GM21526 (cell line): Measurements from ENCODE around the gene CNIH2.

ENCODE experiments used
- ATAC-seq: cut with Tn5 transposase; IDR thresholded peaks from one replicate; pipeline ENCODE4 v1.9.1; 2021; ENCODE audit warnings: moderate library complexity; ENCODE audit not compliant: unreplicated experiment, low FRiP score

CNIH2 gene

DNA sequence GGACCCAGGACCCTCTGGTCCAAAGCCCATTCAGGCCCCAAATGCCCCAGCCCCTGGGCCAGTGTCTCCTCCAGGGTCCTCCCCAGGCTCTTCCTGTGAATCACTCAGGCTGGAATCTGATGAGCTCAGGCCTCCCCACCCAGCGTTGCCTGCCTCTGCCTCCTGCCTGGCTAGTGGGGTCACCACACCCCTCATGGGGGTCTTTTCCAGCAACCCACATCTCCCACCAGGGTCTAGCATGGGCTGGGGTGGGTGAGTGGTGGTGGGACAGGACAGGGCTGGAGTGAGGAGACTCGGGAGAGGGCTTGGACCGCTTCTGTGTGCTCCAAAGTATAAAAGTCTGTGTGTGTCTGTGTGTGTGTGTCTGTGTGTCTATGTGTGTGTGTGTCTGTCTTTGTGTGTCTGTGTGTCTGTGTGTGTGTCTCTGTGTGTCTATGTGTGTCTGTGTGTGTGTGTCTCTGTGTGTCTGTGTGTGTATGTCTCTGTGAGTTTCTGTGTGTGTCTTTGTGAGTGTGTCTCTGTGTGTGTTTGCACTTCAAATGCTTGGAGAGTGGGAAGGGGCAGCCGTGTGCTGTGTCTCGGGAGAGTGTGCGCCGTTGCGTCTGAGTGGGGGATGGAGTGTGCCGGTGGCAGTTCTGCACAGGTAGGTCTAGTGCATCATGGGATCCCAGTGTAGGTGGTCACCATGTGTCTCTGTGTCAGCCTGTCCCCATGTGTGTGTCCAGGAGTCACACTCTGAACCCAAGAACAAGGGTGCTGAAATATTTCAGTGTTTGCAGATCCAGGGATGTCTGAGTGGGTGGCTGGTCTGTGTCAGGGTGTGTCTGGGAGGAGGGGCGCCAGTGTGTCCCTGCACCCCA lies 49.4 kb downstream of the CNIH2 start:
- no peak for ATAC-seq

DNA sequence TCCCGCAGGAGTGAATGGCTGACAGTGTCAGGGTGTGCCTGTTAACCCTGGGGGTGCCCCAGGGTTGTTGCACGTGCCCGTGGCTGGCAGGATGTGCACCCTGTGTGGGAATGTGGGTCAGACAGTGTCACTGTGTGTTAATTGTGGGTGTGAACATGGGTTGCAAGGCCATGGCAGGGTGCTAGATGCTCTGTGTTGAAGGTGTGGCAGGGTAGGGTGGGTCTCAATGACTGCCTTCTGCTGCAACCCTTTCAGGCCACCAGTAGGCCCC lies 50.0 kb downstream of the CNIH2 start:
- ATAC-seq: no peak

DNA sequence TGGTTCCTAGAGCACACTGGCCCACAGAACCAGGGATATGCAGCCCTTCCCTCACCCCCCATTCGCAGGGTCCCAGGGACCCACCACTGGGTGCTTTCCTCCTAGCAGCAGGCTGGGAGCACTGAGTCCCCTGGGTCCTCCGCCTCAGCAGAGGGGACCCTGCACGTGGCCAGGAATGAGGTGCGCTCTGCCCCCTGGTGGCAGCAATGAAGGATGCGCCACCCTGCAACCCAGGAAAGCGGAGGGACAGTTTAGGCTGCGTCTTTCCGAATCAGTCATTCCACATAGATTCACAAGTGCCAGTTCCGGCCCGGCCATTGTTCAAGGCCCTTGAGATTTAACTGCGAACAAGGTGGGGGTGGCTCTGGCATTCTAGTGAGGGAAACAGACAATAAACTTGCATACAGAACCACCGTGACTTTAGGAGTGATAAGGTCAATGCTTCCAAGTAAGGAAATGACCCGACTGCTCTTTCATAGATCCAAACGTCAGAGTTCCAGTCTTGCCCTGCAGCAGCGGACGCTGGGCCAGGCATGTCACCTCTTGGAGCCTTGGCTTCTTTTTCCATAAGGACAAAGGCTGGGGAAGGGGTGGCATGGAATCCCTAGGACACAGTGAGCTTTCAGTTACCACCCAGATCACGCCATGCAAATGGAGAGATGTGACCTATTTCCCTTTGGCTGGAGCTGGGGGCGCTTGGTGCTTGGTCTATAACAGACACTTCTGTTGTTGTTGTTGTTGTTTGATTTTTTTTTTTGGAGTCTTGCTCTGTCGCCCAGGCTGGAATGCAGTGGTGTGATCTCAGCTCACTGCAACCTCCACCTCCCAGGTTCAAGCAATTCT lies 50.5 kb downstream of the CNIH2 start:
- ATAC-seq: peak; percentile 43

DNA sequence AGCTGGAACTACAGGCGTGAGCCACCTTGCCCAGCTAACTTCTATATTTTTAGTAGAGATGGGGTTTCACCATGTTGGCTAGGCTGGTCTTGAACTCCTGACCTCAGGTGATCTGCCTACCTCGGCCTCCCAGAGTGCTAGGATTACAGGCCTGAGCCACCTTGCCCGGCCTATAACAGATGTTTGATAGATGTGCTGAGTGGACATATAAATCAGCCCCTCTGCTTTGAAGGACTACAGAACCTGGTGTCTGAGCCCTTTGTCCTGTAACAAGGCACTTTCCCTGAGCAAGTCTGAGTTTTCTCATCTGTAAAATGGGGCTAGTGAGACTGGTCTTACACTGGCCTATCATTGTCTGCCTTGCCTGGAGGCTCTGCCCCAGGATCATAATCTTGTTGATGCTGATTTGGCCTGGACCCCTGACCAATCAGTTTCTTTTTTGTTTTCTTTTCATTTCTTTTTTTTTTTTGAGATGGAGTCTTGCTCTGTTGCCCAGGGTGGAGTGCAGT lies 51.2 kb downstream of the CNIH2 start:
- ATAC-seq: no peak

DNA sequence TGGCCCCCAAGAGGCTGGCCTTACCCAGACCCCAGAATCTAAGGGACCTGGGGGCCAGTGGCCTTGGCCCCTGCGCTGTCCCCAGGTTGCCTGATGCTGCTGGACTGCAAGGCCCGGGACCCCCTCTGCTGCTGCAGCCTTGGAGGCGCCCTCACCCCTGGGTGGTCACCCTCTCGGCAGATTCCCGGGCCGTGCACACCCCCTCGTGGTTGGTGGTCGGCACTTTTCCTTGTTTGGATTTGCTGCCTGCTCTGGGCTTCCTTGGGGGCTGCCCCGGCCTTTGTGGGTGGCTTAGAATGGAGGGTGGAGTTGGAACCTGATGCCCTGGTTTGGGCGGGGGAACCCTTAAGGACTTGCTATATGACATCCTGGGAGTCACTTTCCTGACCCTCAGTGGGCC lies 53.0 kb downstream of the CNIH2 start:
- ATAC-seq: no peak

DNA sequence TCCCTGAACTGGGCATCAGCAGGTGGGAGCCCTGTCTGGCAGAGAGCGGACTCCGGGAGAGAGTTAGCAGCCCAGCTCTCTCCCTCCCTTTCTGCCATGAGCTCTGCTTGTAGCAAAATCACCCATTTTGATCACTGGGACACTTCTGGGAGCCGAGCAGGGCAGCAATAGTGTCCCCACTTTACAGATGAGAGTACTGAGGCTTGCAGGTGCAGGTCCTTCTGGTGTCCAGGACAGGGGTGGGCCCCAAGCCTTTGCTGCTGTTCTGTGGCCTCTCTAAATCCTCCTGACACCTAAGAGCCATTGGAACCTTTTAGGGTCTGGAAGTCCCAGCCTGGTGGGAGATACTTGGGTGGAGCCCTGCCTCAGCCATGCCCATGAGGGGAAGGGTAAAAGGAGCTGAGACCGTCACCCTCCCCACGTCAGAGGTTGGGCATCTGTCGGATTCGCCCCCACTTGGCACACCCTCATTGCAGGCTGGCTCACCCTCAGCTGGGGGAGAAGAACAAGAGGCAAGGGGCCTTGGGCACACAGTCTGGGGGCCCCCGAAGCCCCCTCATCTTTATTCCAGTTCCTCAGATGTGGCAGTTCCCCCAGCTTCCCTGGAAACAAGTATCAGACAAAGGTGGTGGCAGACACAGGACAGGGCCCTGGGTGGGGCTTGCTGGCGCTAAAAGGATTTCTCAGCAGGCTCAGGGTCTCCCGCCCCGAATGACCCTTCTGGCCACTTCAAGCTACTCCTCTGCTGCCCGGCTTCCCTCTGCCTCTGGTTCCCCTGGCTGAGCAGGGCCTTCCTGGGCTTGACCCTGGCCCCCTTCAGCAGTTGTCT lies 53.8 kb downstream of the CNIH2 start:
- ATAC-seq: no peak

DNA sequence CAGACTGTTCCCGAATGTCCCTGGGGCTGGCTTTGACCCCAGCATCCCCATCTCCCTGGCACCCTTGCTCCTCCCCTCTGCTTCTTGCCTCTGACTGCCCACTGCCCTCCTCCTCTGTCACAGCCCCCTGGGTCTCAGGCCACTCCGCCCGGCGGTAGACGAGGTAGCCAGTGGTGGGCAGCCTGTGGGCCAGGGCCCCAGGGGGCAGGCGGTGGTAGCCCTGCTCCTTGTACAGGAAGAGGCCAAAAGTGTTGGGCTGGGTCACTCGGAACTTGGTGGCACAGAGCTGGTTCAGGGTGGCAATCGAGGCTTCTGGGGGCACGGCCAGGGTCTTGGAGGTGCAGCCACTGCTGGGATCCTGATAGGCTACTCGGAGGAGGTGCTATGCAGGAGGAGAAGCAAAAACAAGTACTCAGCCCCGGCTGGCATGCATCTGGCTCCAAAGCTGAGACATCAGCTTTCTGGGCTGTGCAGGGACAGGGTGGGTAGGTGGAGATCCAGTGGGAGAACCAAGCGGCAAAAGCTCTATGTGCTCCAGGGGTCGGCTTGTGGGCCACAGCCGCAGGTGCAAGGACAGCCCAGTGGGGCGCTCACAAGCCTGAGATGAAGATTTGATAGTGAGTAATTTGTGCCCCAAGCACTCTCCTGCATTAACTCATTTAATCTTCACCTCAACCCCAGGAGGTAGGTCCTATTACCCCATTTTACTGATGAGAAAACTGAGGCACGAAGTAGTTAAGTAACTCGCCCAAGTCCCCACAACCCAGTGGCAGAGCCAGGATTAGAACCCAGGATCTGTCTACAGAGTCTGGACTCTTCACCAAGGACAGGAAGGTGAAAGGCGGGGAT lies 54.6 kb downstream of the CNIH2 start:
- ATAC-seq: no peak

DNA sequence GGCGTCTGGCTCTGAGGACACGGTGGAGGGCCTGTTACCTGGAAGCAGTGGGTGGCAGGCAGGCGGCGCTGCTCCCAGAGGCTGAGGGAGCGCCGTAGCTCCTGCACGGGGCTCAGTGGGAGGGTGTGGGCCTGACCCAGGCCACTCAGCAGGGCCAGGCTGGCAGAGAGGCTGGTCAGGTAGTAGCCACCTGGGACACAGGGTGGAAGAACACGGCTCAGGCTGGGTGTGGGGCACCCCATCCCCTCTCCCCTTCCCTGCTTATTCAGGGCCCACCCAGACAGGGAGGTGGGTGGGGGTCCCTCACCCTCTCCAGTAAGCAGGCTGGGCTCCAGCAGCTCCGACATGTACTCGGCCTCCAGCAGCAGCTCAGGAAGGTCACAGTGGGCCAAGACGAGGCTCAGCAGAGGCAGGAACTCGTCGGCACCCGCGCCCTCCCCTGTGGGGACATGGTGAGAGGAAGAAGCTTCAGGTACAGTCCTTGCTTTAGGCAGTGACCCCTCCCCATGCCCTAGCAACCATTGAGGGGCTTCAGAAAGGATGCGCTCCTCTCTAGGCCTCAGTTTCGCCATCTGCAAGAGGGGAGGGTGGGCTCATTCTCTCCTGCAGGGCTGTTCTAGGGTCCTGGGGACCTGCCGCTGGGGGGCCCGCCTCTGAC lies 55.4 kb downstream of the CNIH2 start:
- no peak for ATAC-seq
